Thymus (tissue), 11 donors: ENCODE results near the gene PPM1L. TPM values are rescaled to one million over a fixed set of nuclear protein-coding genes. Genes with fewer than 3 reads are reported as not detected.

Experiments used
- DNase-seq, 9 donors: peaks; one replicate each; pipeline ENCODE4 v3.0.0-alpha.2; 2013; ENCODE audit warnings: low spot score in 9 of 9, low read depth in 6 of 9, missing footprints in 1 of 9
- H3K27ac ChIP-seq, 2 donors: one replicate each; pipeline ENCODE4 v1.5.1; 2013; ENCODE audit warnings: control low read depth in 1 of 2, low read depth in 1 of 2, low read length in 1 of 2, mild to moderate bottlenecking in 1 of 2, moderate library complexity in 1 of 2
- H3K27me3 ChIP-seq, 2 donors: one replicate each; pipeline ENCODE4 v1.5.1; 2013; ENCODE audit warnings: low read length in 1 of 2; ENCODE audit not compliant: control insufficient read depth in 2 of 2, insufficient read depth in 1 of 2
- H3K36me3 ChIP-seq, 2 donors: one replicate each; pipeline ENCODE4 v1.5.1; 2013; ENCODE audit warnings: low read length in 1 of 2, mild to moderate bottlenecking in 1 of 2, moderate library complexity in 1 of 2; ENCODE audit not compliant: control insufficient read depth in 2 of 2, insufficient read depth in 2 of 2
- H3K4me1 ChIP-seq, 2 donors: one replicate each; pipeline ENCODE4 v1.5.1; 2013; ENCODE audit warnings: low read length in 2 of 2; ENCODE audit not compliant: control insufficient read depth in 2 of 2, insufficient read depth in 2 of 2
- H3K4me3 ChIP-seq, 2 donors: one replicate each; pipeline ENCODE4 v1.5.1; 2013; ENCODE audit warnings: low read length in 2 of 2, control low read depth in 1 of 2, mild to moderate bottlenecking in 1 of 2
- H3K9me3 ChIP-seq, 2 donors: one replicate each; pipeline ENCODE4 v1.5.1; 2013; ENCODE audit warnings: low read length in 1 of 2, mild to moderate bottlenecking in 1 of 2; ENCODE audit not compliant: control insufficient read depth in 2 of 2, insufficient read depth in 1 of 2
- WGBS: extraction: QIAGEN DNeasy Blood & Tissue Kit; methylation state at CpG from one replicate; pipeline ENCODE4 v1.1.7; 2013; 5-methylcytosine and 5-hydroxymethylcytosine counted together
- polyA plus RNA-seq: library from polyadenylated mRNA; stranded (reverse); fragments of 200-250 nt; gene quantifications from one replicate; pipeline ENCODE4 v1.2.3, GENCODE V29; 2013
- total RNA-seq: library from RNA; stranded (reverse); fragments of 120-200 nt; gene quantifications from one replicate; pipeline ENCODE4 v1.2.4, GENCODE V29; 2013
- donor health status: healthy.

Gene PPM1L
- total and polyA plus RNA-seq, 2 donors, result 3.3 to 4.7 TPM

DNA sequence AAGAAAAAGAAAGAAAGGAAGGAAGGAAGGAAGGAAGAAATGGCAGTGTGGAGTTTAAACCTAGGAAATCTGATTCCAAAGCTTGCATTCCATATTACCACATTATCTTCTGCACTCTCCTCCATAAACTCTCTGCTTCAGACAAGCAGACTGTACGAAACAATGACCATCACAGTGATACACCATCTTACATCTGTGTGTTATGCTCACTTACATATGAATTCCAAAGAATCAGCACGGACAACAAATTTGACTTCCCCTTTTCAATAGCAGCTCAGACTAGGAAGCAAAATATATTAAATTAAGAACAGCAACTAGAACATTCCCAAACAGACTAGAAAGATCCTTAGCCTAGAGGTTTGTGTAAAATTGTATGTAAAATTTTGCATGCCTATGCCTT lies 18.0 kb upstream of the PPM1L start:
- Histone ChIP-seq H3K36me3 (no peaks in the 10 kb centered on the region), H3K4me1 (no peaks in the 10 kb centered on the region), H3K4me3 (no peak overlapping the region), H3K9me3 (no peaks in the 10 kb centered on the region), H3K27me3 (no peaks in the 10 kb centered on the region), H3K27ac (no peak overlapping the region)
- 63% methylated on average over 2 of the region's 2 CpGs for WGBS
- DNase-seq, result no peak

DNA sequence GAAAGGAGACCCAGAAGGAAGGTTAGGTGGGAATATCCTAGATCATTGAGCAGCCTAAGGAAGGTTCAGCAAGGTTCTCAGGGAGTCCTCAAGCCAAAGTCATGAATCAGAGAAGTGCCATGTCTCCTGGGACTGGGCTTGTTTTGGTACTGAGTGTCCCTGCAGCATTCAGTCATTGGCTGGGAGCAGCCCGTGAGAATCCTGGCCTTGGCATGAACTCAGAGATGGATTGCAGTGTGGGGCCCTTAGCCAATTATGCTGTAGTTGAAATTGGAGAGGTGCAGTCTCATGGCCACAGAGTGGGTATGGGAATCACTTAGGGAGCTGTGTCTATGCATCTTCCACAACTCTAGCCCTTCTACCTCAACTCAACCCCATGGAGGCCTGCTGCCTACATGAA lies 17.0 kb upstream of the PPM1L start:
- 87% methylated on average over 1 of the region's 1 CpG for WGBS
- H3K9me3 ChIP-seq, result no peaks in the 10 kb centered on the region
- DNase-seq, result no peak
- H3K36me3 ChIP-seq, result no peaks in the 10 kb centered on the region
- H3K4me1 ChIP-seq, result no peaks in the 10 kb centered on the region
- no peak overlapping the region for H3K27ac ChIP-seq
- H3K27me3 ChIP-seq, result no peaks in the 10 kb centered on the region
- no peak overlapping the region for H3K4me3 ChIP-seq

DNA sequence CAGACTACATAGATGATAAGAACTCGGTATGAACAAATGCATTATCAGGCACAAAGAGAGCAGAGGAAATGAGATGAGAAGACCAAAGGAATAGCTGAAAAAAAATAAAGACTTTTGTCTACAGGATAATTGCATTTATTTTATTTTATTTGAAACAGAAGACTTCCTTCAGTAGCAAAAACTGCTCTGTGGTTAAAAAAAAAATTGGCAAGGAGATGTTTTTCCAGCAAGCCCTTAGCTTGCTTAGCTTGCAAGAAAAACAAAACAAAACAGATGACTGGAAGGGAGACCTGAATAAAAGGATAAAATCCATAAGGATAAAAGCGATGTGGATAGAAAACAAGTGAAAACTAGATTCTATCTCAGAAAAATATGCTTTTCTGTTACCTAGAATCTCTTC lies 9.1 kb upstream of the PPM1L start:
- no peaks in the 10 kb centered on the region for H3K27me3 ChIP-seq

DNA sequence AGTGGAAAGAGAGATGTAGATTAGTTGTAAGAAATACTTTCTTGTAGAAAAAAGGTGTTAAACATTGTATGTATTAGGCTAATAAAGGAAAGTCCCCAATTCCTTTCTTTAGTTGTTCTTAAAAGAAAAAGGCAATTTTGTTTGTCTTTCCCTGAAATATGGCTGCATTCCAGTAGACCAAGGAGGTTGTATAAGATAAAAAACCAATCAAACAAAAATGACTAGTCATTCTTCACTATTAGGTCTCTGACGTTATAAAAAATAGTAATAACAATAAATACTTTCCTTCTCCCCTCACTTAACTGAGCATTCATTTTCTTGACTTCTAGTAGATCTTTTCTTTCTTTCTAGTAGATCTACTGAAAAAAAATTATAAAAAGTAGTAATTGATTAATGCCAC lies 8.6 kb upstream of the PPM1L start:
- H3K4me1 ChIP-seq, result no peaks in the 10 kb centered on the region

More for the DNA sequence above, 9.1 kb upstream of the PPM1L start:
- H3K36me3 ChIP-seq, result no peaks in the 10 kb centered on the region
- WGBS, result 67% methylated on average over 2 of the region's 2 CpGs
- DNase-seq, result no peak
- H3K4me1 ChIP-seq, result no peaks in the 10 kb centered on the region
- H3K27ac ChIP-seq, result no peak overlapping the region
- no peaks in the 10 kb centered on the region for H3K9me3 ChIP-seq
- no peak overlapping the region for H3K4me3 ChIP-seq

DNA sequence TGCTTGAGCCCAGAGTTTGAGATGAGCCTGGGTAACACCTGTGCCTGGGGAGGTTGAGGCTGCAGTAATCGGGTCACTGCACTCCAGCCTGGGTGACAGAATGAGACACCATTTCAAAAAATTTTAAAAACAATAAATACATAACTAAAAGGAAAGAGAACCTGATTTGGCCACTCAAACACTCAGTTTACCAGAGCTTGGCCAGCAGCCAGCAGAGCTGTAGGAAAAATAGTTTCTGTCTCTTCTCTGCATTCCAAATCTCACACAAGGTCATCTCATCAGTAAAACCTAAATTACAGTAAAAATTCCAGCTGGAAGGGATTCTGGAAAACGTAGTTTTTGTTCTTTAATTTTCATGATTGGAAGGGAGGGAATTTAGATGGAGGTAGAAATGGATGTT lies 7.8 kb upstream of the PPM1L start:
- Histone ChIP-seq H3K9me3 (no peaks in the 10 kb centered on the region), H3K4me1 (no peaks in the 10 kb centered on the region), H3K4me3 (no peak overlapping the region), H3K36me3 (no peaks in the 10 kb centered on the region), H3K27ac (no peak overlapping the region), H3K27me3 (no peaks in the 10 kb centered on the region)
- 97% methylated on average over 2 of the region's 2 CpGs for WGBS
- DNase-seq, result no peak

More for the DNA sequence above, 8.6 kb upstream of the PPM1L start:
- Histone ChIP-seq H3K27me3 (no peaks in the 10 kb centered on the region), H3K4me3 (no peak overlapping the region), H3K27ac (no peak overlapping the region), H3K36me3 (no peaks in the 10 kb centered on the region), H3K9me3 (no peaks in the 10 kb centered on the region)
- 28% methylated on average over 1 of the region's 1 CpG for WGBS
- DNase-seq, result no peak

DNA sequence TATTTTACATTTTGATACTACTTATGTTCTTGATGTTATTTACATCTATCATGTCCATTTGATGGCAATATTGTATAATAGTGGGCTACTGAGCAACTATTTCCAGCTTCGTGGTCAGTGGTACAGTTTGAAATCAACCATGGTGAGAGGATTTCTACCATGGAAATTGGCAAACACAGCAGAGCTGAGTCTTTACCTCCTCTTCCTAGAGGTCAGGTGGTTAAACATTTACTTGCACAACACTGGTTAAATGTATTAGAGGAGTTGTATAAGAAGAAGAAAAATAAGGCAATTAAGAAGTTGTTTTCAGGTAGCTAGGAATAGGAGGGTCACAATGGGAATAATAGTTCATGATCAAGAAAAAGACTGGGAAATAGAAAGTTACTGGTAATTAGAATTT lies 7.2 kb upstream of the PPM1L start:
- no peak overlapping the region for H3K27ac ChIP-seq
- no peak overlapping the region for H3K4me3 ChIP-seq
- H3K36me3 ChIP-seq, result no peaks in the 10 kb centered on the region
- WGBS, result 93% methylated on average over 1 of the region's 1 CpG
- H3K4me1 ChIP-seq, result no peaks in the 10 kb centered on the region
- no peaks in the 10 kb centered on the region for H3K27me3 ChIP-seq
- no peaks in the 10 kb centered on the region for H3K9me3 ChIP-seq
- DNase-seq, result no peak

DNA sequence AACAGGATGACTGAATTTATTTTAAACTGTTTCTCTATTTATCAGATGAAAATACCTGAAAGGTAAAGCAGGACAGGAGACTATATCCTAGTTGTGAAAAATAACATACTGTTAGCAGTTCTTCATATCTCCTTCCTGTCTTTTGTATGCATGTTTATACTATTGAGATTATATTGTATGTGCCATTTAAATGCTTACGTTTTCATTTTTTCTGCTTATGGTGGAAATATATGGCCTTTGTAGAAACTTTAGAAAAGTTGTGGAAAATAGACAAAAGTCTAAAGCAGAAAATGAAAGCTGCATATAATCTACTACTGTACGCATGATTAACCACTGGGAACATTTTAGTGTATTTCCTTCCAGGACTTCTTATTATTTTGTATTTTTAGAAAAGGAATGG lies 2.1 kb upstream of the PPM1L start:
- Histone ChIP-seq H3K4me3 (peak overlapping the region; percentile 85 to 92), H3K36me3 (no peaks in the 10 kb centered on the region), H3K27ac (no peak overlapping the region), H3K4me1 (peaks cover 15 to 23% of the 10 kb centered on the region in 2 donors), H3K9me3 (no peaks in the 10 kb centered on the region), H3K27me3 (peaks cover 0 to 26% of the 10 kb centered on the region in 2 donors)
- DNase-seq, result no peak
- 63% methylated on average over 2 of the region's 2 CpGs for WGBS

DNA sequence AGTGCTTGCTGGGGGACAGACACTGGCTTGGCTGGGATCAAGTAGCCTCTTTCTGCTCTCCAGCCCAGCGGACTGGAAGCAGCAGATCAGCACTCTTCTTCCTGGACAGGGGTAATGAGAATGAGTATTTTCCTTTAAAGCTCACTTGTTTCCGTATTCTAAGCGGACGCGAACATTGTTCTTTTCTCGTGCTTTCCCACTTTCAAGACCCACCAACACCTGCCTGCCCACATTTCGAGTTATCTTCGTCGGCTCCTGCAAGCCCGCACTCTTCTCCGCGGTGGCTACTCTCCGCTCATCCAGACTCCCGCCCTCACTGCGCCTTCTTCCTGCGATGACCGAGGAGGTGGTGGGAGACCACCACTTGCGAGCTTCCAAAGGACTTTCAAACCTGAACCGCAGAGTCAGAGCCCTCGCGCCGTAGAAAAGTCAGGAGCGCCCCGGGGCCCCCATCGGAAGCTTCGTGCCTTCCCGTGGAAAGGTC lies 1.6 kb upstream of the PPM1L start:
- peak in 7 of 9 donors; percentile 24 to 68 (median 36) for DNase-seq
- Histone ChIP-seq H3K36me3 (no peaks in the 10 kb centered on the region), H3K9me3 (no peaks in the 10 kb centered on the region), H3K27me3 (peaks cover 0 to 26% of the 10 kb centered on the region in 2 donors), H3K4me3 (peak overlapping the region; percentile 85 to 92), H3K27ac (peak overlapping the region; percentile 82 to 88), H3K4me1 (peaks cover 15 to 23% of the 10 kb centered on the region in 2 donors)
- WGBS, result under 1% methylated on average over 27 of the region's 27 CpGs

DNA sequence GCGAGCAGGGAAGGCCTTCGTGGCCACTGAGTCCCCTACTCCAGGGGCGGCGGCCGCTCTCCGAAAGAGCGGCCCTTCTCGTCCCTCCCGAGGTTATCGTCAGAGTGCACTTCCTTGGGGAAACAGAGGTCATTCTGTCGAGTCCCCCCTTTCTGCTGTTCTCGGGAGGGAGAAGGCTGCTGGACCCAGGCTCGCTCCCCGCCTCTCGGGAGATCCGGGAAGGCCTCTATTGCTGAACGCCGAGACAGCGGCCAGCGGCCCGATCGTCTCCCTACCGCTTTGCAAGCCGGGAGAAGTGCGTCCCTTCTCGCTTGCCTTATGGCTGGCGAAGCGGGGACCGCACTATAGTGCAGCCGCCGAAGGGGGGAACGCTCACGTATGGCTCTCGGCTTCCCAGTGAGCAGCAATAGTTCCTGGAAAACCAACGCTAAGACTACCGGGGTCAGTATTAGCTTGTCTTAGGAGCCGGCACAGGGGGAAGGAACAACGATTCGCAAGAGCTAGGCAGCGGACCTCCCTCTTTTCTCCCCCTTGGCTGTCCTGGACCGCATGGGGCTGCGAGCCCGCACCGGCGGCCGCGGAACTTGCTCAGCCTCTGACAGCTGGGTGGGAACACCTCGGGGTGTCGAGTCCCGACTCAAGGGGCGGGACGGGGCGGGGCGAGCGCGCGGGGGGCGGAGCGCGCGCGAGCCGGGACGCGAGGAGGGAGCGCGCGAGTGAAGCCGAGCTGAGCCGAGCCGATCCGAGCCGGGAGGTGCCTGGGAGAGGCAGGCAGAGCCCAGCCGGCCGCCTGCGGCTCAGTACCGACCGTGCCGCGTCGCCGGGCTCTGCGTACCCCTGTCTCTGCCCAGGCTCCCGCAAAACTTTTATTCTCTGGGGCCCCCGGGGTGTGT lies 930 bp upstream of the PPM1L start:
- H3K4me3 ChIP-seq, result peak overlapping the region; percentile 85 to 92
- peak overlapping the region; percentile 88 to 90 for H3K27ac ChIP-seq
- H3K27me3 ChIP-seq, result peaks cover 0 to 26% of the 10 kb centered on the region in 2 donors
- no peaks in the 10 kb centered on the region for H3K36me3 ChIP-seq
- WGBS, result under 1% methylated on average over 85 of the region's 85 CpGs
- H3K4me1 ChIP-seq, result peaks cover 15 to 23% of the 10 kb centered on the region in 2 donors
- H3K9me3 ChIP-seq, result no peaks in the 10 kb centered on the region
- peak; percentile 86 to 97 (median 94) for DNase-seq
